ENCODE results near the gene IRF7. TPM values are rescaled to one million over a fixed set of nuclear protein-coding genes. Genes with fewer than 3 reads are reported as not detected.

The IRF7 gene
- total and polyA plus RNA-seq, 4 donors: 15.7 to 62.4 (median 37.0) TPM

DNA sequence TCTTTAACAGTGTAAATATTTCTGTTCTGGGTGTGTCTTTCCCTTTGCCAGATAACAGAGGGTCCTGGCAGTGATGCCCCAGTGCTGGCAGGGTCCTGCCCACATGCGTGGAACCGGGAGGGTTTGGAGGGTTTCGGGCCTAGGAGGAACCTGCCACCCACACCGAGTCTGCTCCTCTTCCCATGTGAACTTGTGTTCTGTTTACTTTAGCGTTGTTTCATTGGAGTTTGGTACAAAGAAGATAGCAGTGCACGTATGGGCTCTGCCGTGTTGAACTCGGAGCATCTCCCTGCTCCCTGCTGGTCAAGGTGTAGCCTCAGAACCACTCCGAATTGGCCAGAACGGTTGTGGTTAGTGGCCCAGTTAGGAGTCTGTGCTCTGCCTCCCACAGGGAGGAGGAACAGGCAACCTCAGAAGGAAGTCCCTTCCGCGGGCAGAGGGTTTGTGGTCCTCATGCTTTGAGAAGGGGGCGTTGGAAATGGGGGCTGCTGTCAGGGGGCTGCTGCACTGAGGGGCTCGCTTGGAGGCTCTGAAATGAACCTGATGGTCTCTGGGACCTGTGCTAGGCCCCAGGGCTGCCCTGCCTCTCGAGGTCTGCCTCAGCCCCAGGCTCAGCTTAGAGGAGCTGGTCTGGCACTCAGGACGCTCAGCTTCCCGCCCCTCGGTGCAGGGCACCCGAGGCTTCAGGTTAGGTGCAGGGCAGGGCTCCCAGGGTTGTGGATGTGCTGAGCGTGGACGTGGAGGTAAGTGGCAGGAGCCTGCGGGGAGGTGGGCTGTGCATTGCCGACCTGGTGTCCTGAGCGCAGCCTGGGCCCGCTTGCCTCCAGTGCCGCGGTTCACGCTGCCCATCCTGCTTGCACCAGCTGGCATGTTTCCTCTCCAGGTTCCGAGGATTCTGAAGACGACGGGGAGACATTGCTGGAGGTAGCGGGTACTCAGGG lies 29.1 kb downstream of the IRF7 start (continued):
- TF ChIP-seq, protein P1, sequence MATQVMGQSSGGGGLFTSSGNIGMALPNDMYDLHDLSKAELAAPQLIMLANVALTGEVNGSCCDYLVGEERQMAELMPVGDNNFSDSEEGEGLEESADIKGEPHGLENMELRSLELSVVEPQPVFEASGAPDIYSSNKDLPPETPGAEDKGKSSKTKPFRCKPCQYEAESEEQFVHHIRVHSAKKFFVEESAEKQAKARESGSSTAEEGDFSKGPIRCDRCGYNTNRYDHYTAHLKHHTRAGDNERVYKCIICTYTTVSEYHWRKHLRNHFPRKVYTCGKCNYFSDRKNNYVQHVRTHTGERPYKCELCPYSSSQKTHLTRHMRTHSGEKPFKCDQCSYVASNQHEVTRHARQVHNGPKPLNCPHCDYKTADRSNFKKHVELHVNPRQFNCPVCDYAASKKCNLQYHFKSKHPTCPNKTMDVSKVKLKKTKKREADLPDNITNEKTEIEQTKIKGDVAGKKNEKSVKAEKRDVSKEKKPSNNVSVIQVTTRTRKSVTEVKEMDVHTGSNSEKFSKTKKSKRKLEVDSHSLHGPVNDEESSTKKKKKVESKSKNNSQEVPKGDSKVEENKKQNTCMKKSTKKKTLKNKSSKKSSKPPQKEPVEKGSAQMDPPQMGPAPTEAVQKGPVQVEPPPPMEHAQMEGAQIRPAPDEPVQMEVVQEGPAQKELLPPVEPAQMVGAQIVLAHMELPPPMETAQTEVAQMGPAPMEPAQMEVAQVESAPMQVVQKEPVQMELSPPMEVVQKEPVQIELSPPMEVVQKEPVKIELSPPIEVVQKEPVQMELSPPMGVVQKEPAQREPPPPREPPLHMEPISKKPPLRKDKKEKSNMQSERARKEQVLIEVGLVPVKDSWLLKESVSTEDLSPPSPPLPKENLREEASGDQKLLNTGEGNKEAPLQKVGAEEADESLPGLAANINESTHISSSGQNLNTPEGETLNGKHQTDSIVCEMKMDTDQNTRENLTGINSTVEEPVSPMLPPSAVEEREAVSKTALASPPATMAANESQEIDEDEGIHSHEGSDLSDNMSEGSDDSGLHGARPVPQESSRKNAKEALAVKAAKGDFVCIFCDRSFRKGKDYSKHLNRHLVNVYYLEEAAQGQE (IDR thresholded peaks at IDR 0.05): no peak
- peak; percentile 61 for TF ChIP-seq FOXA2 (IDR thresholded peaks at IDR 0.05)
- TF ChIP-seq RXRA (IDR thresholded peaks at IDR 0.05): peak; percentile 28 to 78

GRCh38 chr11:584287-584686 lies 31.5 kb downstream of the IRF7 start:
- no peaks in the 10 kb centered on the region for H3K9me3 ChIP-seq (ENCODE audit: control insufficient read depth in 4 of 4, low read length in 3 of 4)
- no peak overlapping the region for H3K4me3 ChIP-seq (ENCODE audit: low read depth in 1 of 3, low read length in 3 of 3)
- H3K36me3 ChIP-seq (ENCODE audit: control insufficient read depth in 4 of 4, insufficient read depth in 3 of 4, low read depth in 1 of 4, low read length in 3 of 4): peaks cover 2 to 24% (median 12%) of the 10 kb centered on the region in 4 donors
- no peaks in the 10 kb centered on the region for H3K27me3 ChIP-seq (ENCODE audit: control insufficient read depth in 4 of 4, insufficient read depth in 4 of 4, low read length in 3 of 4)
- DNase-seq (ENCODE audit: low spot score): no peak
- H3K4me1 ChIP-seq (ENCODE audit: control insufficient read depth in 4 of 4, insufficient read depth in 4 of 4, low read length in 3 of 4): peaks cover 23 to 51% (median 40%) of the 10 kb centered on the region in 4 donors
- no peak overlapping the region for H3K27ac ChIP-seq (ENCODE audit: low read depth in 1 of 2, low read length in 2 of 2)
- WGBS: 96% methylated on average over 10 of the region's 10 CpGs
- TF ChIP-seq GABPA (IDR thresholded peaks at IDR 0.05 in 1 of 2, conservative IDR thresholded peaks at IDR 0.05 in 1 of 2): no peak
- TF ChIP-seq NR2F2 (IDR thresholded peaks at IDR 0.05): no peak
- TF ChIP-seq JUND (IDR thresholded peaks at IDR 0.05): no peak
- no peak for TF ChIP-seq EGR1 (IDR thresholded peaks at IDR 0.05; ENCODE audit: low read depth in 2 of 2)
- no peak for TF ChIP-seq HNF4G (IDR thresholded peaks at IDR 0.05)
- H3K9ac ChIP-seq (ENCODE audit: low read depth in 1 of 2, low read length in 2 of 2): no peak overlapping the region

DNA sequence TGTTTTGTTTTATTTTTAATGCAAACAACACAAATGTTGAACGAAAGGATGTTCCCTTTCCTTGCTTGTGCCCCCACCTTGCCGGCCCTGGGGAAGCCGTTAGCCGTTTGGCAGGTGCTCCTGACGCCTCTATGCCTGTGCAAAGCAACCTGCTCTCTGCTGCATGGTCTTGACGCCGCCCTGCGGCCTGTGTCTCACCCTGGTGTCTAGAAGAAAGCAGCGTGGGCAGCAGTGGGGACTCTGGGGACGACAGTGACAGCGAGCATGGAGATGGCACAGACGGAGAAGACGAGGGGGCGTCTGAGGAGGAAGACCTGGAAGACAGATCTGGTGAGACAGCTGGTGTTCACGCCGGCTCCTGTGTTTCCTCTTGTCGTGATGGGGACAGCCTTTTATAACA lies 34.0 kb downstream of the IRF7 start:
- H3K9me3 ChIP-seq (ENCODE audit: control insufficient read depth in 4 of 4, low read length in 3 of 4): no peaks in the 10 kb centered on the region
- no peak overlapping the region for H3K9ac ChIP-seq (ENCODE audit: low read depth in 1 of 2, low read length in 2 of 2)
- no peak for DNase-seq (ENCODE audit: low spot score)
- H3K27me3 ChIP-seq (ENCODE audit: control insufficient read depth in 4 of 4, insufficient read depth in 4 of 4, low read length in 3 of 4): no peaks in the 10 kb centered on the region
- peaks cover 0 to 13% (median 9%) of the 10 kb centered on the region in 4 donors for H3K36me3 ChIP-seq (ENCODE audit: control insufficient read depth in 4 of 4, insufficient read depth in 3 of 4, low read depth in 1 of 4, low read length in 3 of 4)
- no peak overlapping the region for H3K4me3 ChIP-seq (ENCODE audit: low read depth in 1 of 3, low read length in 3 of 3)
- peak in 1 of 2 donors; percentile 2 for TF ChIP-seq HNF4A (conservative IDR thresholded peaks at IDR 0.05)
- TF ChIP-seq JUND (IDR thresholded peaks at IDR 0.05): no peak
- TF ChIP-seq FOXA1 (IDR thresholded peaks at IDR 0.05): no peak
- TF ChIP-seq HNF4G (IDR thresholded peaks at IDR 0.05): no peak
- 87% methylated on average over 17 of the region's 17 CpGs for WGBS
- peaks cover 22 to 59% (median 50%) of the 10 kb centered on the region in 4 donors for H3K4me1 ChIP-seq (ENCODE audit: control insufficient read depth in 4 of 4, insufficient read depth in 4 of 4, low read length in 3 of 4)
- H3K27ac ChIP-seq (ENCODE audit: low read depth in 1 of 2, low read length in 2 of 2): no peak overlapping the region

DNA sequence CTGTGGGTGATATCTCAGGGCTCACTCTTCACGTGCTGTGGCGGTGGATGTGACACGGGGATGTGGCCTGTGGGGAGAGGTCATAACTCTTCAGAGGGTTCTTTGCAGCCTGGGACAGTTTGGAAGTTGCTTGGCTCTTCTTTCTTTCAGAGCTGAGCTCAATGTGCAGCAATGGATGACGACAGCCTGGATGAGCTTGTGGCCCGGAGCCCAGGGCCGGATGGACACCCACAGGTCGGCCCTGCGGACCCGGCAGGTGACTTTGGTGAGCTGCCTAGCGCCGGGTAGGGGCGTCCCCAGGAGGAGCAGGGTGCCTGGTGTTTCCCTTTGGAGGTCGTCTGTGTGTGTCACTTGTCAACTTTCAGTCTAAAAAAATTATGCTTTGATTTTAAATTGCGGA lies 34.4 kb downstream of the IRF7 start:
- WGBS: 47% methylated on average over 14 of the region's 14 CpGs
- Histone ChIP-seq H3K4me3 (ENCODE audit: low read depth in 1 of 3, low read length in 3 of 3) (no peak overlapping the region), H3K9me3 (ENCODE audit: control insufficient read depth in 4 of 4, low read length in 3 of 4) (no peaks in the 10 kb centered on the region), H3K36me3 (ENCODE audit: control insufficient read depth in 4 of 4, insufficient read depth in 3 of 4, low read depth in 1 of 4, low read length in 3 of 4) (peaks cover 0 to 13% (median 9%) of the 10 kb centered on the region in 4 donors), H3K27me3 (ENCODE audit: control insufficient read depth in 4 of 4, insufficient read depth in 4 of 4, low read length in 3 of 4) (no peaks in the 10 kb centered on the region), H3K4me1 (ENCODE audit: control insufficient read depth in 4 of 4, insufficient read depth in 4 of 4, low read length in 3 of 4) (peaks cover 19 to 55% (median 47%) of the 10 kb centered on the region in 4 donors), H3K9ac (ENCODE audit: low read depth in 1 of 2, low read length in 2 of 2) (no peak overlapping the region), H3K27ac (ENCODE audit: low read depth in 1 of 2, low read length in 2 of 2) (peak overlapping the region in 1 of 2 donors; percentile 34)
- no peak for TF ChIP-seq FOXA1 (IDR thresholded peaks at IDR 0.05)
- TF ChIP-seq HNF4G (IDR thresholded peaks at IDR 0.05): no peak
- no peak for TF ChIP-seq JUND (IDR thresholded peaks at IDR 0.05)
- TF ChIP-seq NR2F2 (IDR thresholded peaks at IDR 0.05): no peak
- peak; percentile 12 to 58 for TF ChIP-seq HNF4A (conservative IDR thresholded peaks at IDR 0.05)
- TF ChIP-seq ATF3 (IDR thresholded peaks at IDR 0.05): no peak
- peak in 1 of 2 donors; percentile 54 for TF ChIP-seq RXRA (IDR thresholded peaks at IDR 0.05)
- no peak for TF ChIP-seq CTCF (IDR thresholded peaks at IDR 0.05; ENCODE audit: low read depth, low read length, missing input control)
- TF ChIP-seq RAD21 (IDR thresholded peaks at IDR 0.05): no peak
- TF ChIP-seq, protein P2, sequence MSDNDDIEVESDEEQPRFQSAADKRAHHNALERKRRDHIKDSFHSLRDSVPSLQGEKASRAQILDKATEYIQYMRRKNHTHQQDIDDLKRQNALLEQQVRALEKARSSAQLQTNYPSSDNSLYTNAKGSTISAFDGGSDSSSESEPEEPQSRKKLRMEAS (IDR thresholded peaks at IDR 0.05): no peak
- no peak for DNase-seq (ENCODE audit: low spot score)

Measured in liver (tissue), 9 donors.